ENCODE data around the gene IFI27.
A peak's percentile ranks its signal among the peaks of the same experiment; 100 is the strongest.

IFI27 gene

GRCh38 chr14:94080621-94081385, 29.7 kb upstream of the IFI27 start, which contains the start of the genes DDX24 and IFI27L1 (continued):
- TF ChIP-seq ZNF623 (tag by site-specific recombination; IDR thresholded peaks at IDR 0.05) (no peak), KLF9 (tag by site-specific recombination; IDR thresholded peaks at IDR 0.05; ENCODE audit: low read depth) (0 out of 2 replicates have a peak, but pooled peaks have one; percentile 16), ZNF266 (tag by site-specific recombination; IDR thresholded peaks at IDR 0.05; ENCODE audit: low read depth) (no peak), PRDM10 (tag by site-specific recombination; IDR thresholded peaks at IDR 0.05) (no peak), ZBTB49 (tag by site-specific recombination; IDR thresholded peaks at IDR 0.05; ENCODE audit: low read depth) (no peak), BCL11A (tag by site-specific recombination; IDR thresholded peaks at IDR 0.05; ENCODE audit: low read depth) (no peak), ZNF449 (tag by site-specific recombination; IDR thresholded peaks at IDR 0.05) (no peak), ZNF354C (tag by site-specific recombination; IDR thresholded peaks at IDR 0.05; ENCODE audit: borderline replicate concordance, low read depth) (no peak), ZIC2 (tag by site-specific recombination; IDR thresholded peaks at IDR 0.05) (no peak), ZNF112 (tag by site-specific recombination; IDR thresholded peaks at IDR 0.05) (no peak), ZNF114 (tag by site-specific recombination; IDR thresholded peaks at IDR 0.05) (no peak), ZNF677 (tag by site-specific recombination; IDR thresholded peaks at IDR 0.05) (no peak), REST (tag by site-specific recombination; IDR thresholded peaks at IDR 0.05) (peak; percentile 12; the same call in 1 of the 2 replicates), ZNF555 (tag by site-specific recombination; conservative IDR thresholded peaks at IDR 0.05) (no peak), SP3 (tag by site-specific recombination; IDR thresholded peaks at IDR 0.05) (peak; percentile 73), SP2 (tag by site-specific recombination; IDR thresholded peaks at IDR 0.05) (peak; percentile 93), ZNF19 (tag by site-specific recombination; IDR thresholded peaks at IDR 0.05; ENCODE audit: low read depth) (no peak), GLI4 (tag by site-specific recombination; IDR thresholded peaks at IDR 0.05) (peak; percentile 36; the same call in 1 of the 2 replicates), ZFP3 (tag by site-specific recombination; IDR thresholded peaks at IDR 0.05; ENCODE audit: low read depth) (no peak), GLIS1 (tag by site-specific recombination; IDR thresholded peaks at IDR 0.05) (peak; percentile 57; the same call in 1 of the 2 replicates), KLF7 (tag by site-specific recombination; IDR thresholded peaks at IDR 0.05; ENCODE audit: borderline replicate concordance) (no peak), ZNF157 (tag by site-specific recombination; IDR thresholded peaks at IDR 0.05) (no peak), ZBTB8A (tag by site-specific recombination; IDR thresholded peaks at IDR 0.05) (peak; percentile 22; the same call in 1 of the 2 replicates), ZSCAN4 (tag by site-specific recombination; IDR thresholded peaks at IDR 0.05) (no peak), SCRT2 (tag by site-specific recombination; IDR thresholded peaks at IDR 0.05) (no peak), ZNF626 (tag by site-specific recombination; IDR thresholded peaks at IDR 0.05) (no peak), ZNF610 (tag by site-specific recombination; IDR thresholded peaks at IDR 0.05; ENCODE audit: borderline replicate concordance) (0 out of 2 replicates have a peak, but pooled peaks have one; percentile 17), ZNF629 (tag by site-specific recombination; IDR thresholded peaks at IDR 0.05) (peak; percentile 64; the same call in 1 of the 2 replicates)

All from HEK293 (cell line).